Measurements from ENCODE around the gene ARID1B. TPM values are rescaled to one million over a fixed set of nuclear protein-coding genes. Genes with fewer than 3 reads are reported as not detected.

ARID1B gene
- total and polyA plus RNA-seq, 2 experiments from 2014 or later = 32.9 to 67.0 TPM

- Histone ChIP-seq H3K9me2 (replicated peaks; ENCODE audit: insufficient read depth) (no peaks in the 10 kb centered on the region), H3K27ac (no peak overlapping the region), H3K4me1 (ENCODE audit: insufficient read depth) (peaks cover 6% of the 10 kb centered on the region), H3K79me2 (peaks cover 62% of the 10 kb centered on the region), H3K4me2 (no peak overlapping the region), H3K27me3 (no peaks in the 10 kb centered on the region), H4K20me1 (ENCODE audit: insufficient read depth, poor library complexity, severe bottlenecking) (peaks cover 6% of the 10 kb centered on the region), H3K9me3 (ENCODE audit: low read depth) (no peaks in the 10 kb centered on the region), H2AFZ (no peak overlapping the region), H3K36me3 (replicated peaks; ENCODE audit: insufficient read depth, low read depth) (no peaks in the 10 kb centered on the region), H3K4me3 (no peak overlapping the region)
- 94% methylated on average over 7 of the region's 7 CpGs for WGBS (ENCODE audit: low lambda C conversion rate, missing lambda C conversion rate)
- TF ChIP-seq EZH2phosphoT487 (IDR thresholded peaks at IDR 0.05; ENCODE audit: low read depth, severe bottlenecking, unreplicated experiment) = no peak
- TF ChIP-seq, protein P1, sequence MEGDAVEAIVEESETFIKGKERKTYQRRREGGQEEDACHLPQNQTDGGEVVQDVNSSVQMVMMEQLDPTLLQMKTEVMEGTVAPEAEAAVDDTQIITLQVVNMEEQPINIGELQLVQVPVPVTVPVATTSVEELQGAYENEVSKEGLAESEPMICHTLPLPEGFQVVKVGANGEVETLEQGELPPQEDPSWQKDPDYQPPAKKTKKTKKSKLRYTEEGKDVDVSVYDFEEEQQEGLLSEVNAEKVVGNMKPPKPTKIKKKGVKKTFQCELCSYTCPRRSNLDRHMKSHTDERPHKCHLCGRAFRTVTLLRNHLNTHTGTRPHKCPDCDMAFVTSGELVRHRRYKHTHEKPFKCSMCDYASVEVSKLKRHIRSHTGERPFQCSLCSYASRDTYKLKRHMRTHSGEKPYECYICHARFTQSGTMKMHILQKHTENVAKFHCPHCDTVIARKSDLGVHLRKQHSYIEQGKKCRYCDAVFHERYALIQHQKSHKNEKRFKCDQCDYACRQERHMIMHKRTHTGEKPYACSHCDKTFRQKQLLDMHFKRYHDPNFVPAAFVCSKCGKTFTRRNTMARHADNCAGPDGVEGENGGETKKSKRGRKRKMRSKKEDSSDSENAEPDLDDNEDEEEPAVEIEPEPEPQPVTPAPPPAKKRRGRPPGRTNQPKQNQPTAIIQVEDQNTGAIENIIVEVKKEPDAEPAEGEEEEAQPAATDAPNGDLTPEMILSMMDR (IDR thresholded peaks at IDR 0.05; ENCODE audit: poor library complexity) = no peak
- no peak for TF ChIP-seq EZH2 (IDR thresholded peaks at IDR 0.05; ENCODE audit: borderline replicate concordance)
- no peak for DNase-seq (ENCODE audit: low spot score)
Measured at GRCh38 chr6:157040191-157040590, 263.0 kb downstream of the ARID1B start.

DNA sequence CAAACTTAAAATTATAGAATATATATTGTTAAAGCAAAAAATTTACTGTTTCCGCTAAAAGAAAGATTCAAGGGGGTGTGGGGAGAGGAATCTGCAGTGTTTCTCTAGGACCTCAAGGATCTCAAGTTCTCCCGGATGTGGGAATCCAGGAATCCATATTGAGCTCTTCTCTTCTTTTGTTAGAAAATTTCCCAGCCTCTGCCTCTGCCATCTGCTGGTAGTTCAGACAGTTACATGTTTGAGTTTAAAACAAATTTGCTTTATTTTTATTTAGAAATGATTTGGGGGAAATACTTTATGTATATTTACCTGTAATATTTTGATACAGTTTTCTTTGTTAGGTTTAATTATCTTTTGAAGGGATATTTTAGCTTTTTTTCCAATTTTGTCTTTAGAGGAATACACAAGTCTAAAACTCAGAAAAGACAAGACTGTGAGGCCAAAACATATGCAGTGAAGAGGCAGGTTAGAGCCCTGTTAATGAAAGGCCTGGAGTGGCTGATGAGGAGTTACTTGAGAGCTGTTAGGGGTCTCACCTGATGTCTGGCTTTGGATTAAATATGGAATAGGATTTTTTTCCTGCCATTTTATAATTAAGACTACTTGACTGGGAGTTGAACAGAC lies 268.8 kb downstream of the ARID1B start:
- no peaks in the 10 kb centered on the region for H3K9me2 ChIP-seq (replicated peaks; ENCODE audit: insufficient read depth)
- H3K27me3 ChIP-seq = no peaks in the 10 kb centered on the region
- TF ChIP-seq, protein P1 (IDR thresholded peaks at IDR 0.05; ENCODE audit: poor library complexity) = peak; percentile 70
- no peak for TF ChIP-seq EZH2 (IDR thresholded peaks at IDR 0.05; ENCODE audit: borderline replicate concordance)
- no peak overlapping the region for H2AFZ ChIP-seq
- H3K27ac ChIP-seq = no peak overlapping the region
- peak; percentile 48 for DNase-seq (ENCODE audit: low spot score)
- 46% methylated on average over 2 of the region's 2 CpGs for whole genome bisulfite sequencing (ENCODE audit: low lambda C conversion rate, missing lambda C conversion rate)
- H3K4me1 ChIP-seq (ENCODE audit: insufficient read depth) = no peaks in the 10 kb centered on the region
- H4K20me1 ChIP-seq (ENCODE audit: insufficient read depth, poor library complexity, severe bottlenecking) = peaks cover 6% of the 10 kb centered on the region
- H3K9me3 ChIP-seq (ENCODE audit: low read depth) = no peaks in the 10 kb centered on the region
- no peaks in the 10 kb centered on the region for H3K36me3 ChIP-seq (replicated peaks; ENCODE audit: insufficient read depth, low read depth)
- no peak overlapping the region for H3K4me2 ChIP-seq
- H3K79me2 ChIP-seq = peaks cover 57% of the 10 kb centered on the region
- no peak overlapping the region for H3K4me3 ChIP-seq

DNA sequence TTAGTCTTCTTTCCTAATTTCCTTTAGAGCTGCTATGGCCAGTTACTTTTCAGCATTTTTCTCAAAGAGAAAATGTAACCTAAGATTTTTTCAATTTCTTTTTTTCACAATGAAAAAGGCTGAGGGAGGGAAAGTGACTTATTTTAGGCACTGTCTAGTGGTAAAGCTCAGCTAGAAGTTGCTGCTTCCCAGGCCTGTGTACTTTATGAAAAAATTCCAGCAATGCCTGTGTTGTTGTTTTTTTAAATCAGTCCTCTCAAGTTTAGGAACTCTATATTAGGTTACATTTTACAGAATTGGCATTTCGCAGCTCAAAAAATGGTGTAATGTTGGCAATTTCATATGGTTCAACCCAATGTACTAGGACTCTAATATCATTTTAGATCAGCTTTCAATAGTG lies 269.6 kb downstream of the ARID1B start:
- H3K36me3 ChIP-seq (replicated peaks; ENCODE audit: insufficient read depth, low read depth) = no peaks in the 10 kb centered on the region
- no peak overlapping the region for H2AFZ ChIP-seq
- no peak overlapping the region for H3K4me2 ChIP-seq
- 100% methylated on average over 1 of the region's 1 CpG for WGBS (ENCODE audit: low lambda C conversion rate, missing lambda C conversion rate)
- H3K9me2 ChIP-seq (replicated peaks; ENCODE audit: insufficient read depth) = no peaks in the 10 kb centered on the region
- H3K4me1 ChIP-seq (ENCODE audit: insufficient read depth) = no peaks in the 10 kb centered on the region
- no peak for DNase-seq (ENCODE audit: low spot score)
- no peak overlapping the region for H3K4me3 ChIP-seq
- no peaks in the 10 kb centered on the region for H3K9me3 ChIP-seq (ENCODE audit: low read depth)
- H3K79me2 ChIP-seq = peaks cover 55% of the 10 kb centered on the region
- H4K20me1 ChIP-seq (ENCODE audit: insufficient read depth, poor library complexity, severe bottlenecking) = peaks cover 6% of the 10 kb centered on the region
- no peak overlapping the region for H3K27ac ChIP-seq
- no peaks in the 10 kb centered on the region for H3K27me3 ChIP-seq
- TF ChIP-seq EZH2 (IDR thresholded peaks at IDR 0.05; ENCODE audit: borderline replicate concordance) (no peak), EZH2phosphoT487 (IDR thresholded peaks at IDR 0.05; ENCODE audit: low read depth, severe bottlenecking, unreplicated experiment) (no peak)
- TF ChIP-seq, protein P1 (IDR thresholded peaks at IDR 0.05; ENCODE audit: poor library complexity) = no peak
